ENCODE measurements around the gene PANK1. TPM values are rescaled to one million over a fixed set of nuclear protein-coding genes. Genes with fewer than 3 reads are reported as not detected.

PANK1 gene
- total RNA-seq, 1 donor from 2014 or later: 32.5 TPM

DNA sequence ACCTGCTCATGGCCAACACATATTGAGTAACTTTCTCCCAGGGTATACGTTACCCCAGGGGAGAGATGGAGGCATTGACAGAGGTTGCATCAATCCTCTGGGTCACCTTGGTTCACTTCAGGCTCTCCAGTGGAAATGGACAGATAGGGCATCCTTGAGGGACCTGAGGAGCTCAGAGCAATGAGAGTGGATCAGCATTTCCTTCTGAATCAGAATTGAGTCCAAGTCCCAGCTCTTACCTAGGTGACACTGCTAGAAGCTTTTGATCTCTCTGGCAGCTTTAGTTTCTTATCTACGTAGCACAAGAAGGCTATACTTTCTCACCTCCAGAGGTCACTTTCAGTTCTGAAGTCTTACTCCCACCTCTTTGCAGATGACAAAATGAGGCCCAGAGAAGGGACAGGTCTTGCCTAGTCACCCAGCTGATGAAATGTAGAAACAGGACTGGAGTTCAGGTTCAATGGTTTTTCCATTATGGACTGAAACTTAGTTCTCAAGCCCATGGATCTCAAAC lies 35.2 kb downstream of the PANK1 start:
- Mint-ChIP-seq H3K4me1 (ENCODE audit: unreplicated experiment) (peaks cover 9% of the 10 kb centered on the region), H3K27me3 (no peaks in the 10 kb centered on the region), H3K9me3 (no peaks in the 10 kb centered on the region), H3K27ac (no peak overlapping the region), H3K36me3 (peaks cover 30% of the 10 kb centered on the region), H3K4me3 (no peak overlapping the region)
- TF ChIP-seq, protein P1, sequence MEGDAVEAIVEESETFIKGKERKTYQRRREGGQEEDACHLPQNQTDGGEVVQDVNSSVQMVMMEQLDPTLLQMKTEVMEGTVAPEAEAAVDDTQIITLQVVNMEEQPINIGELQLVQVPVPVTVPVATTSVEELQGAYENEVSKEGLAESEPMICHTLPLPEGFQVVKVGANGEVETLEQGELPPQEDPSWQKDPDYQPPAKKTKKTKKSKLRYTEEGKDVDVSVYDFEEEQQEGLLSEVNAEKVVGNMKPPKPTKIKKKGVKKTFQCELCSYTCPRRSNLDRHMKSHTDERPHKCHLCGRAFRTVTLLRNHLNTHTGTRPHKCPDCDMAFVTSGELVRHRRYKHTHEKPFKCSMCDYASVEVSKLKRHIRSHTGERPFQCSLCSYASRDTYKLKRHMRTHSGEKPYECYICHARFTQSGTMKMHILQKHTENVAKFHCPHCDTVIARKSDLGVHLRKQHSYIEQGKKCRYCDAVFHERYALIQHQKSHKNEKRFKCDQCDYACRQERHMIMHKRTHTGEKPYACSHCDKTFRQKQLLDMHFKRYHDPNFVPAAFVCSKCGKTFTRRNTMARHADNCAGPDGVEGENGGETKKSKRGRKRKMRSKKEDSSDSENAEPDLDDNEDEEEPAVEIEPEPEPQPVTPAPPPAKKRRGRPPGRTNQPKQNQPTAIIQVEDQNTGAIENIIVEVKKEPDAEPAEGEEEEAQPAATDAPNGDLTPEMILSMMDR (conservative IDR thresholded peaks at IDR 0.05): no peak
- no peak for DNase-seq (ENCODE audit: extremely low spot score, unreplicated experiment)

DNA sequence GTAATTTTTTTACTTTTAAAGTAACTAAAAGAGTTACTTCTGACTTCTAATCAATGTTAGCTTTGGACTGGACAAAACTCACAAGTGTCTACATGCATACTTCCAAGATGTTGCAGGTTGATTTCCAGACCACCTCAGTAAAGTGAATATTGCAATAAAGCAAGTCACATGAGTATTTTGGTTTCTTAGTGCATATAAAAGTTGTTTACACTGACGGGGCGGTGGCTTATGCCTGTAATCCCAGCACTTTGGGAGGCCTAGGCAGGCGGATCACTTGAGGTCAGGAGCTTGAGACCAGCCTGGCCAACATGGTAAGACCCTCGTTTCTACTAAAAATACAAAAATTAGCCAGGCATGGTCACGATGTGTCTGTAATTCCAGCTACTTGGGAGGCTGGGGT lies 40.8 kb downstream of the PANK1 start:
- Mint-ChIP-seq H3K27me3 (no peaks in the 10 kb centered on the region), H3K4me1 (ENCODE audit: unreplicated experiment) (no peaks in the 10 kb centered on the region), H3K4me3 (no peak overlapping the region), H3K27ac (no peak overlapping the region), H3K36me3 (peaks cover 28% of the 10 kb centered on the region), H3K9me3 (no peaks in the 10 kb centered on the region)
- TF ChIP-seq, protein P1 (conservative IDR thresholded peaks at IDR 0.05): no peak
- no peak for DNase-seq (ENCODE audit: extremely low spot score, unreplicated experiment)

DNA sequence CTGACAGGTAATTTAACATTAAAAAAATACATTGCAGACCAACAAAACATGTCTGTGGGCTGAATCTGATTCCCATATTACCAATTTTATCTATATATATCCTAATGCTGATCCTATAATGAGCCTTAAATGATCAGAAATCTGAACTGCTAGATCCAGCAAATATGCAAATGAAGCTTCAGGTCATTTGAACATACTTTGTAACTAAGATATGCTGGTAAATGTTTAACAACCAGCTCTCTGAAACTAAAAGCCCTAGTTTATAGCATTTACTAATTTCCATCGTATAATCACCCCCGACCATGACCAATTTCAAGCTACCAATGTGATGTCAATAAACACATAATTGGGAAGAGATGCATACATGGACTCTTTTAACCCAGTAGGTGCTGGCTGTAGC lies 42.1 kb downstream of the PANK1 start:
- no peak overlapping the region for H3K27ac Mint-ChIP-seq
- DNase-seq (ENCODE audit: extremely low spot score, unreplicated experiment): no peak
- no peaks in the 10 kb centered on the region for H3K9me3 Mint-ChIP-seq
- no peak overlapping the region for H3K4me3 Mint-ChIP-seq
- no peaks in the 10 kb centered on the region for H3K4me1 Mint-ChIP-seq (ENCODE audit: unreplicated experiment)
- no peaks in the 10 kb centered on the region for H3K27me3 Mint-ChIP-seq
- TF ChIP-seq, protein P1 (conservative IDR thresholded peaks at IDR 0.05): no peak
- peaks cover 28% of the 10 kb centered on the region for H3K36me3 Mint-ChIP-seq

DNA sequence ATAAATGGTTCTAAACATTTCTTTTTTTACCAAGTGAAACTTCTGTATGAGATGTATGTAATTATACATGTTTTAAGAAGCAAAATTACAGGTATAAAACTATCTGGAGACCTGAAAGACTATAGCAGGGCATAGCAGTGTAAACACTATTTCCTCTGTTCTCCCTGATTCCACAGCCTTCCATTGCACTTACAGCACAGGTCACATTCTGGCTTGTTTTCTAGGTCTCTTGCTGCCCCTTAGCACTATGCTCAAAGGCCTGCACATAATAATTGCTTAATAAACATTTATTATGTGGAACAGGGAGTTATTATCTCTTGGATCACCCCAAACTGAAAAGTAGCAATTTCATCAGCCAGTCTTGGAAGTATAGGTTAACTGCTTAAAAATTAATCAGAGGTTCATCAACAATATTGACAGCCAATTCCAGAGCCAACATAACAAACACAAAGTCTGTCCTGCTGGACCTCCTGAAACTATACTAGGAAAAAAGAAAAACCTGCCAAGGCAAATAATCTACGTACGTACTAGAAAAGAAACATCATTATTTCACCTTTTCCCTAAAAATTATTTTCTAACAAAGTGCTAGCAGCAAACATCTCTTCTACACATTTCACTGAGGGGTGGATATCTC lies 43.2 kb downstream of the PANK1 start:
- no peak overlapping the region for H3K4me3 Mint-ChIP-seq
- no peak overlapping the region for H3K27ac Mint-ChIP-seq
- H3K4me1 Mint-ChIP-seq (ENCODE audit: unreplicated experiment): no peaks in the 10 kb centered on the region
- TF ChIP-seq, protein P1 (conservative IDR thresholded peaks at IDR 0.05): no peak
- peaks cover 30% of the 10 kb centered on the region for H3K36me3 Mint-ChIP-seq
- no peaks in the 10 kb centered on the region for H3K9me3 Mint-ChIP-seq
- no peaks in the 10 kb centered on the region for H3K27me3 Mint-ChIP-seq
- no peak for DNase-seq (ENCODE audit: extremely low spot score, unreplicated experiment)

DNA sequence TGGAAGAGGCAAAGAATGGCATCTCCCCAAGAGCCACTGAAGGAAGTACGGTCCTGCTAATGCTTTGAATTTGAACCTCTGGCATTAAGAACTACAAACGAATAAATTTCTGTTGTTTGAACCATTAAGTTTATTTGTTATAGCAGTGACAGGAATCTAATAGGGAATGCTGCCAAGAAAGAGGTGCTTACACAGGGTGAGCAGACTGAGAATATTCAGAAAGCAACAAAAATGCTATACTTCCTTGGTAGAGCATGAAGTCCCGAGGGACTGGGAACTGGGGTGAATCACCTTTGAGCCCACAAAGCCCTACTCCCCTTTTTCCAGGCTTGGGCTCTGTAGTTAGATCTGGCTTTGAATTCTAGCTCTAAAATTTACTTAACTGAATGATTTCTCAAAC lies 45.0 kb downstream of the PANK1 start:
- TF ChIP-seq, protein P1 (conservative IDR thresholded peaks at IDR 0.05): no peak
- DNase-seq (ENCODE audit: extremely low spot score, unreplicated experiment): no peak
- Mint-ChIP-seq H3K27me3 (no peaks in the 10 kb centered on the region), H3K9me3 (no peaks in the 10 kb centered on the region), H3K4me1 (ENCODE audit: unreplicated experiment) (no peaks in the 10 kb centered on the region), H3K36me3 (peaks cover 27% of the 10 kb centered on the region), H3K27ac (no peak overlapping the region), H3K4me3 (no peak overlapping the region)

Measured in type B pancreatic cell (in vitro differentiated cells).